AML-193 (cell line): Measurements from ENCODE around the gene ASCC3.

ENCODE experiments used
- DNase-seq, 2 experiments: peaks; one replicate each; lab custom pipeline; 2025; lab: John Stamatoyannopoulos, UW

Gene ASCC3

DNA sequence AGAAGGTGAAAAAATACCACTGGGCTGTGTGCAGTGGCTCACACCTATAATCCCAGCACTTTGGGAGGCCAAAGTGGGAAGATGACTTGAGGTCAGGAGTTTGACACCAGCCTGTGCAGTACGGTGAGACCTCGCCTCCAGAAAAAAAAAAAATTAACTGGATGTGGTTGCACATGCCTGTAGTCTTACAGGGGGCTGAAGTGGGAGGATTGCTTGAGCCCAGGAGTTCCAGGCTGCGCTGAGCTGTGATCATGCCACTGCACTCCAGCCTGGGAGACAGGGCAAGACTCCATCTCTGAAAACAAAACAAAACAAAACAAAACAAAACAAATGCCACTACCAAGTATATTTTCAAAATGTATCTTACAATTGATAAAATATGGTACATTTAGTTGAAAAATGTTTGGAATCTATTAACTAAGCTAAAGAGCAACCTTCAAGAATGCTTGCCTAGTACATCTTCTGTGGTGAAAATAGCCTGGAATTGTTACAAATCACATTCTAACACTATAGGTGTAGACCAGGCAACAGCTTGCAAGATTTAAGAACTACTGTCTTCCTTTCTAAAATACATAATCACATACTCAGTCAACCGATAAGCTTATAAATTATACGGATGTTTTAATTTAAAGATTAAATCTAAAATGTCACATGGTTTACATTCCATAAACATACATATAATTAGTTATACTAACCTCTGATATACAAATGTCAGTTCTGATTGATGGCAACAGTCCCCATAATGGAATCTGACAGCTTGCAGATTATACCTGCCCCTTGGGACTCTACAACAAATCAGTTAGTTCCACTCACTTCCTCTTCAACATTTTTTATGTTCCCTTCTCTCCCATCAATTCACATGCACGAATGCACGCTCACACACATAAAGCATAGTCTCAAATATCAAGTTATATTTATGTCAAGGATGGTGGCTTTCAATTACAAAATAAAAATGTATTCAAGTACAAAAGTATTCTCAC lies 150.8 kb downstream of the ASCC3 start:
- DNase-seq, result no peak

- no peak for DNase-seq
Observed at GRCh38 chr6:100726666-100727065, 154.5 kb downstream of the ASCC3 start.

DNA sequence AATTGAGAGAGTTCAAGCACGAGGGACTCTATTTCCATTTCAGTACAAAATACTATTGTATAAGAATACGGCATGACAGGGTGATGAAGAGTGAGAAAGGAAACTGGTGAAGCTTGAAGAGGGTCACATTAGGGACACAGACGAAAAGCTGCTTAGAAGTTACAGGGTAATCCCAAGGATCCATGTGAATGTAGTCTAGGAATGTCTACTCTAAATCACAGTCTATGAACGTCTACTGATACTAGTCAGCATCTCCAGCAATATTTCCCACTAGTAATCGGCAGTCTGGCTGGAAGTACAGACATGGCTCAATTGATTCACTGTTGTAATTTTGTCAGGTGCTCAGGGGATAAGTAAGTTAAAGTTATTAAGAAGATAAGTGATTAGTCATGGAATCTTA lies 156.4 kb downstream of the ASCC3 start:
- no peak for DNase-seq

GRCh38 chr6:100724222-100724621 lies 156.9 kb downstream of the ASCC3 start:
- no peak for DNase-seq

- no peak for DNase-seq
Observed at GRCh38 chr6:100721256-100721655, 159.9 kb downstream of the ASCC3 start.

- peak; percentile 47 to 58 for DNase-seq
Observed at GRCh38 chr6:100719883-100720682, 161.0 kb downstream of the ASCC3 start.

DNA sequence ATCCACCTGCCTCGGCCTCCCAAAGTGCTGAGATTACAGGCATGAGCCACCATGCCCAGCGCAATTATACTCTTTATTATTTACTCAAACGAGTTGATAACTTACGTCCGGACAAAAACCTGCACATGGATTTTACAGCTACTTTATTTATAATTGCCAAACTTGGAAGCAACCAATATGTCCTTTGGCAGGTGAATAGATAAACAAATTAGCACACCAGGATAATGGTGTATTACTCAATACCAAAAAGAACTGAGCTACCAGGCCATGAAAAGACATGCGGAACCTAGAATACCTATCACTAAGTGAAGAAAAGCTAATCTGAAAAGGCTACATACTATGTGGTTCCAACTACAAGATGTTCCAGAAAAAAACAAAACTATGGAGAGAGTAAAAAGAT lies 168.1 kb downstream of the ASCC3 start:
- DNase-seq, result no peak

DNA sequence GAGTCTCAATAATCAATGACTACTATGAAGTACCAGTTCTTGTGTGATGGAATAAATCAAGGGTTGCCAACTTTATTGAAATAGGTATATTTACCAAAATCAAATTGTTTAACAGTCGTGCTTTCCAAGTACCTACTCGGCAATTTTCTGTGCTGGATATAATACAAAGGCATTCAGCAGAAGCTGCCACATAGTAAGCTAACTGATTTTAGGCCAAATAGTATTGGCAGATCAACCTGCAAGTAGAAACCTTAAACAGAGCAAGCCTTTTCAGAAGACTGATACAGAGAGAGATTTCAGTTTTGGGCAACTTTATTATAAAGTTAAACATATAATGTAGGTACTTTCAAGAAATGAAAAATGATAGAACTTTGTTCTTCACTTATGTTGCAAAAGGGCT lies 174.6 kb downstream of the ASCC3 start:
- DNase-seq, result no peak

DNA sequence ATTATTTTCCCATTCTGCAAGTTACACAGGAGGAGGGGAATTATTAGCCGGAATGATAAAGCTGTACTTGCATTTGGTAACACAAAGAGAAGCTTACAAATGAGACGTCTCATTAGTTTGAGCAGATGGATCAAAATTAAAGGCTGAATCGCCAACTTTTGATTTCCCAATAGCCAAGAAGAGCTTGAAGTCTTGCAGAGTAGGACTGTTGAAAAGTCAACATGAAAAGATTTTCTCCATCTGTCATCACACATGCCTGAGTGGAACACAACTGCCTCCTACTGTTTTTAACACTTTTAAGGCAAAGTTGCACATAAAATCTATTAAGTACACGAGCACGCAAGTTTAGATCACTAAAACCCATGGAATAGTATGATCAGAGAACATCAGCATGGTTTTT lies 176.2 kb downstream of the ASCC3 start:
- no peak for DNase-seq

GRCh38 chr6:100701728-100702127 lies 179.4 kb downstream of the ASCC3 start:
- no peak for DNase-seq

- DNase-seq, result no peak
Observed at GRCh38 chr6:100700009-100700408, 181.1 kb downstream of the ASCC3 start.

- no peak for DNase-seq
Observed at GRCh38 chr6:100695445-100695844, 185.7 kb downstream of the ASCC3 start.

GRCh38 chr6:100693249-100693927 lies 187.7 kb downstream of the ASCC3 start:
- DNase-seq, result no peak

DNA sequence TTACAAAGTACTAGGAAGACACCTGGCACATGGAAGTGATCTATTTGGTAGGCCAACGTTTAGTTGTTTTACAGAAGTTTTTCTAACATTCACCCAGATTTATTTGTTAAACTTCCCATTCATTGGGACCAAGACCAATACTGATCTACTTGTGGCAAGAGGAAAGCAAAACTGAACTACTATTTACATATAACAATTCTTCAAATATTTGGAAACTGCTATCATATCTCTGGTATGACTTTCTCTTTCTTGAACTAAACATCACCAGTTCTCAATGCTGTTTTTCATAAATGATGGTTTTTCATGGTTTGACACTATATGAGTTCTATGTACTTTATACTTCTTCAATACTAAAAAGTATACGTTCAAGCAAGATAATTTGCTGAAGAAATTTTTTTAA lies 189.2 kb downstream of the ASCC3 start:
- DNase-seq, result no peak

DNA sequence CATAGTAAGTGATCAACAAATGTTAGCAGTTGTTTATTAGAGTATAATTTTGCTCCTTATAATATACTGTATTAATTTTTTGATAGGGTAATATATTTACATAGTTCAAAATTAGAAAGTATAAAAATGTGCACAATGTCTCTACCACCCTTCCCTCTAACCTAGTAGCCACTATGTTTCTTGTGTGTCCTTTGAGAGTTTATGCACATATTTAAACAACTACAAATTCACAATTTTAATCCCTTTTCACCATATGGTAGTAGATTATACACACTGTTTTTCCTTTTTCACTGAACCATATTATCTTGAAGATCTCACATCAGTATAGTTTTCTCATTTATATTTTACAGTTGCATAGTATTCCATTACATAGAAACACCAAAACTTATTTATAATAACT lies 194.9 kb downstream of the ASCC3 start:
- DNase-seq, result no peak

GRCh38 chr6:100685747-100686146 lies 195.4 kb downstream of the ASCC3 start:
- DNase-seq, result no peak

- no peak for DNase-seq
Observed at GRCh38 chr6:100680163-100680562, 201.0 kb downstream of the ASCC3 start.

DNA sequence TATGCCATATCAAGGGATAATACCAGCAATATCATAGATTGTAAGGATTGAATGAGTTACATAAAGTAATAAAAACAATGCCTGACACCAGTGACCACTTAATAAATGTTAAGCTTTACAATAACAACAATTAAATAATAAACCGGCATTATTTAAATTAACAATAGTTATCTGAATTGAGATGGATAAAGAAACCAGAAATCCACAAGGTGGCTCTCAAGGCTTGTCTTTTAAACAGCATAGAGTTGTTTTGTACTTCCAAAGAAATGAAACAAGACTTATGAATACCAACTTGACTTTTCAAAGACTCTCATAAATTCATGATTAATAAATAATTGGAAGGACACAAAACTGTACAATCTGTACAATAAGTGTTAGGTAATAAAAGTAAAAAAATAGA lies 203.1 kb downstream of the ASCC3 start:
- DNase-seq, result peak in 1 of 2 experiments; percentile 7

GRCh38 chr6:100677240-100677639 lies 203.9 kb downstream of the ASCC3 start:
- DNase-seq, result no peak

DNA sequence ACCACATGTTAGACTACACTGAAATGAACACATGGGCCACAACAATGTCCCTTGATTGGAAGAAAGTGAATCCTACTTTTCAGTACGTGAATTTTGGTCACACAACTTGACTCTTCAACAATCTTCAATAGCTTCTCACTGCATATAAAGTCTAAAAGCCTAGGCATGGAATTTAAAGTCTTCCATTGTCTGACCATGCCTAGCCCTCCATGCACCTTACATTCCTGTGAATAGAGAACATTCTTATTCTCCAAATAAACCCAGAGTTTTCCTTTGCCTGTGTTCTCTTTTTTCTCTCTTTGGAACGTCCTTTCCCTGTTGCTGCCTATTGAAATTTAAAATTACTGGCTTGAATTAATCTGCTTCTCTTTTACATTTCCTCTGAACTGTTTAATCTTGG lies 207.5 kb downstream of the ASCC3 start:
- DNase-seq, result no peak

- no peak for DNase-seq
Observed at GRCh38 chr6:100671740-100672139, 209.4 kb downstream of the ASCC3 start.

GRCh38 chr6:100670056-100670455 lies 211.1 kb downstream of the ASCC3 start:
- no peak for DNase-seq

- no peak for DNase-seq
Observed at GRCh38 chr6:100665041-100665380, 216.1 kb downstream of the ASCC3 start.
